SK-N-SH treated with all-trans-retinoic acid at 6 μM for 48 hours (cell line): ENCODE data around the gene GPR156.

Source experiments
- ATAC-seq: fragments of 200-7000 bp; cut with Tn5 transposase; 3 replicates; pipeline ENCODE4 v1.9.1; 2020; ENCODE audit warnings: mild to moderate bottlenecking, moderate library complexity
- CREB5 ChIP-seq: fragments of 250-450 bp; sonication (Bioruptor Pico); IDR thresholded peaks from 2 replicates; pipeline ENCODE4 v1.5.1; 2020; ENCODE audit warnings: low read depth, mild to moderate bottlenecking, moderate library complexity
- CSRNP3 ChIP-seq: fragments of 250-450 bp; sonication (Bioruptor Pico); IDR thresholded peaks from 2 replicates; pipeline ENCODE4 v1.5.1; 2021; ENCODE audit warnings: mild to moderate bottlenecking, moderate library complexity
- ESRRG ChIP-seq: fragments of 250-450 bp; sonication (Bioruptor Pico); IDR thresholded peaks from 2 replicates; pipeline ENCODE4 v1.6.1; 2021; ENCODE audit warnings: mild to moderate bottlenecking
- ISL1 ChIP-seq: fragments of 250-450 bp; sonication (Bioruptor Pico); IDR thresholded peaks from 2 replicates; pipeline ENCODE4 v2.1.2; 2022; ENCODE audit warnings: mild to moderate bottlenecking, moderate library complexity
- PPARA ChIP-seq: fragments of 250-450 bp; sonication (Bioruptor Pico); IDR thresholded peaks from 2 replicates; pipeline ENCODE4 v1.5.0; 2020; ENCODE audit warnings: mild to moderate bottlenecking, borderline replicate concordance
- RARB ChIP-seq: fragments of 250-450 bp; sonication (Bioruptor Pico); IDR thresholded peaks from 2 replicates; pipeline ENCODE4 v1.8.0; 2021; ENCODE audit warnings: mild to moderate bottlenecking, moderate library complexity
- SNAI2 ChIP-seq: fragments of 250-450 bp; sonication (Bioruptor Pico); IDR thresholded peaks from 2 replicates; pipeline ENCODE4 v1.5.0; 2020; ENCODE audit warnings: mild to moderate bottlenecking, moderate library complexity
- TCF4 ChIP-seq: fragments of 250-450 bp; sonication (Bioruptor Pico); IDR thresholded peaks from 2 replicates; pipeline ENCODE4 v1.8.0; 2021; ENCODE audit warnings: mild to moderate bottlenecking, moderate library complexity, borderline replicate concordance
- TOX ChIP-seq: fragments of 250-450 bp; sonication (Bioruptor Pico); IDR thresholded peaks from 2 replicates; pipeline ENCODE4 v1.8.0; 2021; ENCODE audit warnings: mild to moderate bottlenecking, moderate library complexity, borderline replicate concordance
- TSHZ2 ChIP-seq: fragments of 250-450 bp; sonication (Bioruptor Pico); IDR thresholded peaks from 2 replicates; pipeline ENCODE4 v1.5.0; 2020; ENCODE audit warnings: mild to moderate bottlenecking, moderate library complexity
- ZC3H10 ChIP-seq: fragments of 250-450 bp; sonication (Bioruptor Pico); IDR thresholded peaks from 2 replicates; pipeline ENCODE4 v1.5.1; 2021; ENCODE audit warnings: mild to moderate bottlenecking, moderate library complexity
- ZFP30 ChIP-seq: fragments of 450-650 bp; formaldehyde crosslinking; IDR thresholded peaks from 2 replicates; pipeline ENCODE4 v1.5.0; 2022; ENCODE audit warnings: mild to moderate bottlenecking, moderate library complexity
- ZNF565 ChIP-seq: fragments of 450-650 bp; formaldehyde crosslinking; conservative IDR thresholded peaks from 2 replicates; pipeline ENCODE4 v1.5.0; 2020; ENCODE audit warnings: low read depth, mild to moderate bottlenecking, moderate library complexity
- ZNF70 ChIP-seq: fragments of 450-650 bp; formaldehyde crosslinking; IDR thresholded peaks from 2 replicates; pipeline ENCODE4 v1.5.0; 2020; ENCODE audit warnings: mild to moderate bottlenecking, moderate library complexity

The GPR156 gene

DNA sequence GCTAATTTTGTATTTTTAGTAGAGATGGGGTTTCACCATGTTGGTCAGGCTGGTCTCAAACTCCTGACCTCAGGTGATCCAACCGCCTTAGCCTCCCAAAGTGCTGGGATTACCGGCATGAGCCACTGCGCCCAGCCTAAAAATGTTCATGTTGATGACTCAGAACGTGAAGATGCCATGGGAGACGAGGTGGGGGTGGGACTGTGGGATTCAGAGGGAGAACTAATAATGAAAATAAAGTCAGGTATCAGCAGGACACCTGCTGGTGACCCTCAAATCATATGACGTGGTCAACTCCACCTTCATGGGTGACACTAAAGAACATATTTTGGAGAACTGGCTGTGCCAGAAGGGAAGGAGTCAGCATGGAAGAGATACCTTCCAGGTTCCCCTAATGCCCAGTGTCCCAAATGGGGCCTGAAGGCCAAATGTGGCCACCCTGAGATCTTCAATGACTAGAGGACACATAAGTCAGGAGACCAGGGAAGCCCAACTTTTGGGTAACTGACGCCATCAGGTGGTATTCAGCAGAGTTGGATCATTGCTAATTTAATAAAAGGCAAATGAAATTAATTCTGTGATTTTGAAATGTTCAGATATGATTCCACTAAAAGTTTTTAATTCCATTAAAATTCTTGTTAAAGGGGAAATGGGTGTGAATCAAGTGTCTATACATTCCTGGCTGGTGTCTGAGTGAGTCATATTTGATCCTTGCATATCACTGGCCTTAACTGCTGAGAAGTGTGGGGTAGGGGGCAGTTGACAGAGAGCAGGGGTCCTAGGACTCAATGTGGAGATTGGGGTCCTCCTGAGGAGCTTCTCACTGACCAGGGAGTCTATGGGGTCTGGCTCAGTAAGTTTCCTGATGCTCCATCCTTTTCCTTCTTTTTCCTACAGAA lies 102.2 kb downstream of the GPR156 start:
- peak; percentile 88 for ATAC-seq
- 0 out of 2 replicates have a peak, but pooled peaks have one; percentile 22 for TF ChIP-seq ISL1 (CRISPR knock-in tag)
- no peak for TF ChIP-seq ZNF565
- TF ChIP-seq CSRNP3, result no peak

GRCh38 chr3:120181632-120182031 lies 103.4 kb downstream of the GPR156 start:
- no peak for ATAC-seq
- no peak for TF ChIP-seq TOX (CRISPR knock-in tag)
- no peak for TF ChIP-seq CREB5
- TF ChIP-seq PPARA (CRISPR knock-in tag), result no peak
- TF ChIP-seq ZFP30 (CRISPR knock-in tag), result no peak
- no peak for TF ChIP-seq ZC3H10
- TF ChIP-seq RARB (CRISPR knock-in tag), result no peak
- TF ChIP-seq CSRNP3, result no peak

DNA sequence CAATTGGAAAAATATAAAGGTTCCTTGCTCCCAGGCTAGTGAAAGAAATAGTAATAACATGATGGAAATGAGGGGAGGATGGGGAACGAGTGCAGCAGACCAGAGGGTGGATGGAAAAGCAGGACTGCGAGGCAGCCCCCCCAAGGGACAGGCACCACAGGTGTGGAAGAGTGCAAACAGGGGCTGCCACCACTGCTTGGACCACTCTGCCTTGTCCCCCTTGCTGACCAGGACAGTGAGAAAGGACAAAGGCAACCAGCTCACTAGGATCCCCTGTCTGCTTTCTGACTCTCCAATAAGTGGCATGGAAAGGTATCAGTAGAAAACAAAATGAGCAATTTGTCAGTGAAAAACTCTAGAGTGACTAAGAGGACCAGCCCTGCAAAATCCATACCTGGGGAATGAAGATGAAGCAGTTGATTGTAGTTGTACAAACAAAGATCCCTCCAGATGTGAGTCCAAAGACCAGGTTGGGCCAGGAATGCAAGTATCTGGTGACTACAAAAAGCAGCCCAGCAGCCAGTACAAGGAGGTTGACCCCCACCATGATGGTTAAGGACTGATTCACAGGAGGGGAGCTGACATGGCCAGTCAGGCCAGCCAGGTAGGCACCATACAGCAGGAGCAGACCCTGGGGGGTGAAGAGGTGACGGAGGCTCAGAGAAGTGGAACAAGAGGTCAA lies 104.2 kb downstream of the GPR156 start:
- ATAC-seq, result no peak
- TF ChIP-seq RARB (CRISPR knock-in tag) (no peak), ZNF565 (no peak), CSRNP3 (no peak), ZNF70 (CRISPR knock-in tag) (no peak), ESRRG (no peak)

GRCh38 chr3:120177707-120178306 lies 107.2 kb downstream of the GPR156 start:
- TF ChIP-seq SNAI2, result no peak
- no peak for TF ChIP-seq ISL1 (CRISPR knock-in tag)
- TF ChIP-seq CREB5, result 0 out of 2 replicates have a peak, but pooled peaks have one; percentile 1
- no peak for TF ChIP-seq TSHZ2 (CRISPR knock-in tag)
- no peak for TF ChIP-seq TCF4 (CRISPR knock-in tag)
- ATAC-seq, result peak; percentile 43
